ENCODE data around the gene MTG2.

MTG2 gene

DNA sequence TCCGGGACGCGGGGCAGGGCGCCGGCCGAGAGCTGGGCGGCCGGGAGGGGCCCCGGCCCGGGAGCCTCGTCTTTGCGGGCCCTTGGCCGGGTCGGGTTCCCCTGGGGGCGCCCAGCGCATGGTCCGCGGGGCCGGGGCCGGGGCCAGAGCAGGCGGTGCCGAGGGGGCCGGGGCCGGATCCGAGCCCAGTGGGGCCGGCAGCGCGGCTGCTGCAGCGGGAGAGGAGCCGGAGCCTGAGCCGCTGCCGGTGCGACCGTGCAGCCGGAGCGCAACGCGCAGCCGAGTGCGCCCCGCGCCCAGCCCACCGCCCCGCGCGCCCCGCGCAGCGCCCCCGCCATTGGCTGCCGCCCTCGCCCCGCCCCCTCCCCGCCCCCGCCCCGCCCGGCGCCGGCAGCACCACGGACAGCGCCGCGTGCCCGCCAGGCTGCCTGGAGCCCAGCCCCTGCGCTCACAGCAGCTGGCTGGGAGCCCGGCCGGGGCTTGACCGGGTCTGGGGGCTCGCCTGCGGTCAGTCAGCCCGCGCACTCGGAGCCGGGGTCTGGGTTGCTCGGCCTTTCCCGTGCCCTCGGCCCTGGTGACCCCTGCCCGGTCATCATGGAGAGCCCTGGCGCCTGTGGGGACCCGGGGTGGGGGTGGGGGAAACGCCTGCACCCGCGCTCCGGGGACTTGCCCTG, 37.3 kb downstream of the MTG2 start, which contains the start of gene HRH3:
Gene HRH3, minus strand, starts transcription at position 287 of the 674 bp plus-strand sequence. CDS start 308 bp downstream, outside the sequence.
- DNase-seq (ENCODE audit: low read depth): peak; percentile 6

DNA sequence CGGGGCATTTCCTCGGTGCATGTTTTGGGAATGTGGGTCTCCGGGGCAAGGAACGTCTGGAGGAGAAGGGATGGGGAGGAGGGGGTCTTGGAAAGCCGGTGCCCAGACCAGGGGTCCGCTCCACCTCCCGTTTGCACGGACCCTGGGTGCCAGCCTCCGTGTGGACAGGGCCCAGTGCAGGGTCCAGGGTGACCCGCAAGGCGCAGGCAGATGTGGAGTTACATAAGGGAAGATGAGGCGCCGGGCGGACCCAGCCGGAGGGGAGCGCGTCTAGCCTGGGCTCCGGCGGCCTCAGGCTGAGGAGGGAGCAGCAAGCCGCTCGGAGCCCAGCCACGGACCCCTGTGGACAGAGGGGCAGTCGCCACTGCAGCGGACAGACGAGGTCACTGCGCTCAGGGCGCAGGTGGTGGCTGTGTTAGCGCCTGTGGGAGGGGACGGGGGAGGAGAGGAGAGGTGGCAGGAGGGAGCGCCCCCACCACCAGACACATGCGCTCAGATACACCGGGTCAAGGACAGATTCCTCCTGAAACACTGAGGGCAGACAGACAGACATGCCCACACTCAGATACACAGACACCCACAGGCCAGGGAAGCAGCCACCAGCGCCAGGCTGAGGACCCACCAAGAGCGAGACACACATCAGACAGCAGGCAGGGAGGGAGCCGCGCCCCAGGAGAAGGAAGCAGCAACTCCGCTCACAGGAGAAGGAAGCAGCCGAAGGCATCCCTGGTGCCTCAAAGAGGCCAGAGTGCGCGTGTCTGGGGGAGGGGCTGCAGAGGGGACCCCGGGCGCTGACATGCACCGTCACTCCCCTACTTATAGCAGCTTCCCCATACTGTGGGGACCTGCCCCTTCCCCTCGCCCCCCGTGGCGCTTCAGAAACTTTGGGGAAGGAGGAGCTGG, 38.1 kb downstream of the MTG2 start:
- DNase-seq (ENCODE audit: low read depth): no peak

DNA sequence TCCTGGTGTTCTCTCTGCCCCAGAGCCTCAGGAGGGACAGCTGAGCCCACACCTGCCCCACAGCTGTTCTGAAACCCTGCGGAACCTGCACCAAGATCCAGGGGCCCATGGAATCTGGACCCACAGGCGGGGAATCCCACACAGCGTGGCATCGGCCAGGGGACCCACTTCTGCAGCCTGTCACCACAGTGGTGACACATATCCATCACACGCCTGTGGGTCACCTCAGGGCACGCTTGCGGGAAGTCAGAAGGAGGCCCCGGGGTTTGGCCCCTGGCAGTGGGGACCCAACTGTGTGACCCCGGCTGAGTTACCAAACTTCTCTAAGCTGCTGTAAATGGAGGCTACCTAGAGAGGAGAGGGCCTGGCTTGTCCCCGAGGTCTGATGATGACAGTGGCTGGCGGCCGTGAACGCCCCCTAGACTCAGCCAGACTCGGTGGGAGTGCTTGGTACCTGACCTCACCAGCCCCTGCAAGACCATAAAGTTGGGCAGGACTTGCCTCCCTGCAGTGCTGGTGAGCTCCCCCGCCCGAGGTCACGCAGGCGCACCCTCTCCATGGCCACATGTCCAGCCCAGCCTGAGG, 39.5 kb downstream of the MTG2 start:
- DNase-seq (ENCODE audit: low read depth): no peak

DNA sequence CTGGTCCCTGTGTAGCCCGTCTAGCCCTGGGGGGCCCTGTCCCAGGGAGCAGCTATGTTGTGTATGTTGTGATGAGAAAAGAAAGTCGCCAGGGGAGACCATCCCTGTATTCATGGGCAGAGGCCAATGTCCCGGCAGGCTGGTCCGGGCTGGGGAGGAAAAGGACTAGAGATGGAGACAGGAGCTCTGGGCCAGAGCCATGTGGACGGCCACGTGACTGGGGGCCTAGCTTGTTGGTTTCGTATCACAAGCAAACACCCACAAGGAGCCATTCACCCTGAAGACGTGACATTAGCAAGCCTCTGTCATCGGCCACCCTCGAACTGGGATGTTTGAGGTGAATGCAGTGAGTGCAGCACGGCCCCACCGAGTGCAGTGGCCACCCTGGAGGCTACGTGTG, 40.1 kb downstream of the MTG2 start:
- no peak for DNase-seq (ENCODE audit: low read depth)

DNA sequence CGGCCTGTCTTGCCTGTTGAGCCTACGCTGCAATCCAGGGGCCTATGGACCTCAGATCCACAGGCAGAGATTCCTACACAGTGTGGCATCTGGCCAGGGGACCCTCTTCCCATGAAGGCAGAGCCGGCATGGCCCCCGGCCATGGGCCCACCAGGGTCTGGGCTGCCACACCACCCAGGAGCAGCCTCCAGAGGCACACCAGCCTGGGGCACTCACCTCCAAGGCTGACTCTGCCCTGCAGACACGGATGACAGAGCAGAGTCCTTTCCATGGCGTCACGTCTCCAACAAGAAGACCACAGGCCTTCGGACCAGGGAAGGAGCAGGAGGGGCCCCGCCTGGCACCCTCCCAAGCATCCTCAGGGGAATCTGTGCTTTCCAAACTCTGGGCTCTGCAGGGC, 40.7 kb downstream of the MTG2 start:
- DNase-seq (ENCODE audit: low read depth): no peak

GRCh38 chr20:62224113-62224855, 41.5 kb downstream of the MTG2 start:
- DNase-seq (ENCODE audit: low read depth): no peak

GRCh38 chr20:62225026-62225425, 42.2 kb downstream of the MTG2 start:
- DNase-seq (ENCODE audit: low read depth): no peak

DNA sequence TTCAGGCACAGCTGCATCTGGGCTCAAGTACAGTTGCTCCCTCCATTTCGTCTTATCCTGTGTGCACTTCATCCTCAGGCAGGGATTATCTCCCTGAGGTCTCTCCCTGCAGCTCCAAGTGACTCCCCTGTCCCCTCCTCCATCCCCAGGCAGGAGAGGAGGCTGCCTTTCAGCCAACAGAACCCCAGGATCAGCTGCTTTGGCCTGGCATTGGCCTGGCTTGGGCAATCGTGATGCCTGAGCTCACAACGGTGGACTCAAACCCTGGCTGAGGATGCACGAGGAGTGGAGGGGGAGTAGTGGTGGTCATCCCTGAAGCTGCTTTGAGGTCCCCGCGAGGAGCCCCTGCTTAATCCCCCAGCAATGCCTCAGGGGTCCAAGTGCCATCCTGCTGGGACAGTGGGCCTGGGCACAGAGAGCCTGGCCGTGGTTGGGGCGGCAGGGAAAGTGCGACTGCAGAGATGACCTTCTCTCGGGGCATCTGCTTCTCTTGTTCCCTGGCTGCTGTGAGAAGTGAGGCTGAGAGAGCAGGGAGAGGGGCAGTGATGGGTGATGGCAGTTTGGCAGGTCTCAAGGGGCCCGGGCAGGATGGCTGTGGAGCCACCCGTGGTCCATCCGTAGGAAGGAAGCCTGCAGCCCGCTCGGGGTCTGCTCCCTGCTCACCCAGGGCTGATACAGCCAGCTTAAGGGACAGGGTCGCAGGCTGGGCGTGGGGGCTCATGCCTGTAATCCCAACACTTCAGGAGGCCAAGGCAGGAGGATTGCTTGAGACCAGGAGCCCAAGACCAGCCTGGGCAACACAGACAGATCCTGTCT, 43.2 kb downstream of the MTG2 start:
- DNase-seq (ENCODE audit: low read depth): no peak

DNA sequence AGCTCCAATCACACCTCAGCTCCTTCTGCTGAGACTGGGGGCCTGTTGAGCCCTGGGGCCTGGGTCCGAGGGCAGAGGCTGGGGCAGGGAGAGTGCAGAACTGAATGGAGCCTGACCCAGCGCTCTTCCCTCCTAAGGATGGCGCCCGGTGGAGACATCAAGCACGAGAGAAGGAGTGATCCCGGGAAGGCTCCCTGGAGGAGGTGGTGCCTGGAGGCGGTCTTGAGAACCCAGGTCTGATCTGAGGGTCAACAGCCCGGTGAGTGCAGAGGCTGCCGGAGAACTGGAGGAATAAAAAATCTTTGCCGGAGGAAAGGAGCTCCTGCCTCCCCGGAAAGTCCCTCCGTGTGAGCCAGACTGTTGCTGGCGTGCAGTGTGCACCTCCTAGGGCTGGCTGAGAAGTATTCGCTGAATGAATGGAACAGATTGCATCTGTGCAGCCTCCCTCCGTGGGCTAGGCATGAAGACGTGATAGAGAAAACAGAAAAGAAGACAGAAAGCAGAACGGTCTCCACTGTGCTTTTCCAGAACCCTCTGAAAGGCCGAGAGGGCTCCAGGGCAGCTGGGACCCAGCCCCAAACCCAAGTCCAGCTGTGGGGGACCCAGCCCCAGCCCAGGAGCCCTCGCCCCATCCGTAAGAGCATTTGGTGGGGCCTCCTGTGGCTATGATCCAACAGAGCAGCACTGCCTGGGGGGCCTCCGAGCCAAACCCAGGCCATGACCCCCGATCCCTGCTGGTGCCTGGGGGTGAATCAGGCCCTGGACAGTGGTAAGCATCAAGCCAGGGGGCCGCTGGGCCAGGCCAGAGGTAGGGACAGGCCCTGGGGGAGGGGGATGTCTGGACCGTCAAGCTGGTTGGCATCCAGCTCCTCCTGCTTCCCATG, 44.1 kb downstream of the MTG2 start:
- no peak for DNase-seq (ENCODE audit: low read depth)

DNA sequence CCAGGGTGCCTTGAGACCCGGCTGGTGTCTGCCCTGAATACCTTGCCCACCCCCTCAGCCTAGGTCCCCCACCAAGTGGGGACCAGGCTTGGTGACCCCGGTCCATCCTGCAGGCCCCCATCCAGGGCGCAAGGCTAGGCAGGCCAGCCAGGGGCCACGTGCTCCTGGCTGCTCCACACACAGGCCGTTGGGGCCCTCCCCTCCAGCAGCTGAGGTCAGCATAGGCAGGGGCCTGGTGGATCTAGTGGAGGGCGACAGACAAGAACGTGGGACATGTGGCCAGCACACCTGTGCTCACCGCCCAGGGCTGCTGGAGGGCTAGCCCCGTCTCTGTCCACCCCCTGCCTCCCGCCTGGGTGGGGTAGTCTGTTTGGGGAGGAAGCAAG, 44.8 kb downstream of the MTG2 start:
- no peak for DNase-seq (ENCODE audit: low read depth)

DNA sequence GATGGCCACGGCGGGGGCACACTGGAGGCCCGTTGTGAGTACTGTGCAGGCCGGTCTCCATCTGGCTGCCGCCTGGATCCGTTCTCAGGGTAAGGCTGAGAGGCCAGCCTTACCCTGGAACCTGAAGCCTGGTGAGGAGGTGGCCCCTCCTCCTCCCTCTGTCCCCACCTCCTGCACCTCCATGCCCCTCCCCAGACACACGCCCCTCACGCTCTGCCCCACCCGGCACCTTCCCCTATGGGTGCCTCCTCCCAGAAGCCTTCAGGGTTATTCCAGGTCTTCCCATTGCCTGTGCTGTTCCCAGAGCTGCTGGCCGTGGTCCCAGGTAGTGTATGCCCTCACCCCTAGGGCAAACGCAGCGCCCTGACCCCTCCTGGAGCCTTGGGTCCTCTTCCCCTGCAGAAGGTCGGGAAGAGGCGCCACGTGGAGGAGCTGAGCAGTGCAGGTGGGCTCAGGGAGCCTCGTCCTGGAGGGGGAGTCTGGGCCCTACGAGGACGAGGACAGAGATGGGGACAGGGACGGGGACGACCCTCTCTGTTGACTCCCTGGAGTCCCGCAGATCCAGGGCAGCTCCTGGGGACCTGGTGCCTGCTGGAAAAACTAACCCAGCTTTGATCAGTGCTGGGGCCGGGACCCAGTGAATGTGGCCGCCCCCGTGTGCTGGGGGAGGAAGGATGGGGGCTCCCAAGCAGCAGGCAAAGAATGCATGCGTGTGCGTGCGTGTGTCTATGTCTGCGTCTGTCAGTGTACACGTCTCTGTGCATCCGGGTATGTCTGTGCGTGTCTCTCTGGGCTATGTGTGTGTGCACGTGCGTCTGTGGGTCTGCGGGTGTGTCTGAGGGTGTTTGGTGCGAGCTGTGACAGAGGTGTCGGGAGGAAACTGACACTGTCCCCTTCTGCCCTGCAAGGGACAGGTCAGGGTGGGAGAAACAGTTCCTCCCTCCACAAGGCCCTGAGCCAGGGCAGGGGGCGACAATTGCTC, 45.4 kb downstream of the MTG2 start:
- no peak for DNase-seq (ENCODE audit: low read depth)

DNA sequence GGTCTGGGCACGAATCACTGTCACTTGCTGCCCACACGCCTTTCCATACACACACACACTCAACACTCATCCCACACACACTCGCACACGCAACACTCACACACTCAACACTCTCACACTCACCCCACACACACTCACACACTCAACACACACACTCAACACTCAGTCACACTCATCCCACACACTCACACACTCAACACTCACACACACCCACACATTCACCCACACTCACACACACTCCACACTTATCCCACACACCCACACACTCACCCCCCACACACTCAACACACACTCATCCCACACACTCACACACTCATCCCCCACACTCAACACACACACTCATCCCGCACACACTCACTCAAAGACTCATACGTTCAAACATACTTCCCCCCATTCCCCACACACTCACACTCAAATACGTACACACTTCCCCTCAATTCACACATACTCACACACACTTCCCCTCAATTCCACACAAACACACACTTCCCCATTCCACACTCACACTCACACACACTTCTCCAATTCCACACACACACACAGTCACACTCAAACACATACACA, 46.2 kb downstream of the MTG2 start:
- no peak for DNase-seq (ENCODE audit: low read depth)

- DNase-seq (ENCODE audit: low read depth): no peak
Measured at GRCh38 chr20:62229667-62230066, 46.8 kb downstream of the MTG2 start.

- DNase-seq (ENCODE audit: low read depth): no peak
Measured at GRCh38 chr20:62230276-62230675, 47.4 kb downstream of the MTG2 start.

GRCh38 chr20:62230696-62231095, 47.9 kb downstream of the MTG2 start:
- DNase-seq (ENCODE audit: low read depth): no peak

DNA sequence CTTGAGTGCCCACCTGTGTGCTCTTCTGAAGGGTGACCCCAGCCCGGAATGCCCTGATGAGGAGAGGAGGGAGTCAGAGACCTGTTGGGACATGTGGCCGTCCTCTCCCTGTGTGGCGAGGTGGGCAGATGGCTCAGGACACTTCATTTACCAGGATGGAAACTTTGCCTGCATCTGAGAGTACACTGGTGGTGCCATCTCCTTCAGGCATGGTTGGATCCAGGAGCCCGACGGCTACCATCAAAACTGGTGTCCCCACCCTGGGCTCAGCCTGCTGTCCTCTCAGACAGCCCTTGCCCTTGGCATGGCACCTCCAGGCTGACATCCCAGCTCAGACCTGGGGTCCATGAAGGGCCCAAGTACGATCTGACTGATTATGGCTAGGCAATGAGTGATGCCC, 48.5 kb downstream of the MTG2 start:
- no peak for DNase-seq (ENCODE audit: low read depth)

DNA sequence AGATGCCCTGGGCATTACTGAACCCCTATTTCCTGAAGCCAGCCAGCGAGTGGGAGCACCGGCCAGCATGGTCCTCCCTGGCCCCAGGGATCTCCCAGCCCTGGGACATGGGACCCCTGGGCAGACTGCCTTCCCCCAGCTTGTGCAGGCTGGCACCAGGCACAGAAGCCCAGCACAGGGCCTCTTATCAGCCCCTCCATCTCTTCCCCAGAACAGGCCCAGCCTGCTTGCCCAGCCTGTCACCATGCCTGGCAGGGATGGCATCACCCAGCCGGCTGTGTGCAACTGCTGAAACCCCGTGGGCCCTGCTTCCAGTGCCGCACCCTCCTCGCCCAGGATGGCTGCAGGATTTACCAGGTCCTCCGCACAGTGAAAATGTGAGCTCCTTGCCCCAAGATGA, 49.4 kb downstream of the MTG2 start:
- DNase-seq (ENCODE audit: low read depth): no peak

GRCh38 chr20:62232770-62233645, 50.2 kb downstream of the MTG2 start:
- DNase-seq (ENCODE audit: low read depth): no peak

Measured in stimulated activated CD4-positive, alpha-beta T cell treated with anti-CD3 and anti-CD28 coated beads, Interleukin-2, amount 100 ng/mL, for 4 hours (primary cell).